Caki2 (cell line): ENCODE data around the gene PLCL2. TPM values are rescaled to one million over a fixed set of nuclear protein-coding genes. Genes with fewer than 3 reads are reported as not detected.

ENCODE experiments used
- DNase-seq: peaks from one replicate; pipeline ENCODE4 v3.0.0-alpha.2; 2015; ENCODE audit warnings: low read depth
- in situ Hi-C: cut with HindIII; loops from 2 replicates; pipeline ENCODE4 v1.10.0; 2016; ENCODE audit warnings: low sequenced_read_pairs, low pct_unique_long_range_greater_than_20kb, mixed read lengths
- total RNA-seq: library from RNA; depleted of rRNA; stranded (reverse); fragments of >200 nt; shearing (Covaris generic); gene quantifications from 2 replicates; pipeline ENCODE4 v1.2.3, GENCODE V29; 2014; ENCODE audit warnings: low replicate concordance

PLCL2 gene
- total RNA-seq, 1 experiment from 2014 or later: 1.1 TPM

GRCh38 chr3:16908016-16908807, 23.5 kb downstream of the PLCL2 start:
- in situ Hi-C loops: no loop called here
- no peak for DNase-seq

GRCh38 chr3:16908896-16909295, 24.1 kb downstream of the PLCL2 start:
- in situ Hi-C loops: no loop called here
- DNase-seq: no peak

- in situ Hi-C loops: no loop called here
- DNase-seq: no peak
Observed at GRCh38 chr3:16909802-16910201, 25.0 kb downstream of the PLCL2 start.

GRCh38 chr3:16910207-16910606, 25.5 kb downstream of the PLCL2 start:
- DNase-seq: no peak
- in situ Hi-C loops: no loop called here

- in situ Hi-C loops: no loop called here
- DNase-seq: no peak
Observed at GRCh38 chr3:16911916-16912315, 27.2 kb downstream of the PLCL2 start.

- no peak for DNase-seq
- in situ Hi-C loops: no loop called here
Observed at GRCh38 chr3:16912400-16913263, 27.9 kb downstream of the PLCL2 start.

- in situ Hi-C loops: no loop called here
- no peak for DNase-seq
Observed at GRCh38 chr3:16913264-16913580, 28.5 kb downstream of the PLCL2 start.

GRCh38 chr3:16916840-16917239, 32.1 kb downstream of the PLCL2 start:
- in situ Hi-C loops: no loop called here
- no peak for DNase-seq

GRCh38 chr3:16917256-16917935, 32.6 kb downstream of the PLCL2 start:
- DNase-seq: no peak

GRCh38 chr3:16917980-16918682, 33.4 kb downstream of the PLCL2 start:
- DNase-seq: no peak
- in situ Hi-C loops: no loop called here

More at GRCh38 chr3:16917256-16917935, 32.6 kb downstream of the PLCL2 start:
- in situ Hi-C loops: no loop called here

GRCh38 chr3:16918683-16919025, 33.9 kb downstream of the PLCL2 start:
- no peak for DNase-seq
- in situ Hi-C loops: no loop called here

- DNase-seq: no peak
Observed at GRCh38 chr3:16923112-16923511, 38.4 kb downstream of the PLCL2 start.

GRCh38 chr3:16927485-16927884, 42.7 kb downstream of the PLCL2 start:
- no peak for DNase-seq
- in situ Hi-C loops: no loop called here

More at GRCh38 chr3:16923112-16923511, 38.4 kb downstream of the PLCL2 start:
- in situ Hi-C loops: no loop called here

GRCh38 chr3:16928386-16929132, 43.8 kb downstream of the PLCL2 start:
- in situ Hi-C loops: no loop called here
- DNase-seq: no peak

GRCh38 chr3:16929311-16929710, 44.6 kb downstream of the PLCL2 start:
- no peak for DNase-seq
- in situ Hi-C loops: no loop called here

- no peak for DNase-seq
- in situ Hi-C loops: no loop called here
Observed at GRCh38 chr3:16932877-16933276, 48.1 kb downstream of the PLCL2 start.

- in situ Hi-C loops: no loop called here
Observed at GRCh38 chr3:16935781-16936180, 51.0 kb downstream of the PLCL2 start.

GRCh38 chr3:16936233-16936632, 51.5 kb downstream of the PLCL2 start:
- DNase-seq: no peak
- in situ Hi-C loops: no loop called here

More at GRCh38 chr3:16935781-16936180, 51.0 kb downstream of the PLCL2 start:
- DNase-seq: no peak
